ENCODE results near the gene CCNYL1. TPM values are rescaled to one million over a fixed set of nuclear protein-coding genes. Genes with fewer than 3 reads are reported as not detected.

The CCNYL1 gene
- total RNA-seq, 1 donor from 2014 or later = 25.7 TPM

DNA sequence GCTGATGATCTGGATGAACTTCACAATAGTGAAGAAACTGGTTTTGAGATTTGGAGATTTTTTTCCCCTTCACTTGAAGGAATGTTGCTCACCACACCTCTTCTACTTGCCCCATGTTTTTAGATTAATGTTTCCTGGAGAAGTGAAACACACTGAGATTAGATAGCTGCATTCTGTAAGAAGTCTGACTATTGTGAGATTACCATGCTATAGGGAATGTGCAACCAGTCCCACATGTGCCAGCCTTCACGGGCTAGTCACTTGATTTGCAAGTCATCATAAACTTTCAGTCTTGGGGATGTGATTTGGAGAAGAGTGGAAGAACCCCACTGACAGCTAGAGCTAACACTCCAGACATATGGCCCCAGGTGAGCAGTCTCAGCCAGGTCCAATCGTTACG, 7.4 kb upstream of the CCNYL1 start:
- Histone ChIP-seq H3K9me3 (no peaks in the 10 kb centered on the region), H3K4me3 (no peak overlapping the region), H3K27me3 (no peaks in the 10 kb centered on the region), H3K4me1 (no peaks in the 10 kb centered on the region), H3K36me3 (no peaks in the 10 kb centered on the region), H3K27ac (no peak overlapping the region)
- DNase-seq = no peak
- intact Hi-C loops (cut with DNase I) = no loop called here
- no peak for ATAC-seq
- TF ChIP-seq, protein P1, sequence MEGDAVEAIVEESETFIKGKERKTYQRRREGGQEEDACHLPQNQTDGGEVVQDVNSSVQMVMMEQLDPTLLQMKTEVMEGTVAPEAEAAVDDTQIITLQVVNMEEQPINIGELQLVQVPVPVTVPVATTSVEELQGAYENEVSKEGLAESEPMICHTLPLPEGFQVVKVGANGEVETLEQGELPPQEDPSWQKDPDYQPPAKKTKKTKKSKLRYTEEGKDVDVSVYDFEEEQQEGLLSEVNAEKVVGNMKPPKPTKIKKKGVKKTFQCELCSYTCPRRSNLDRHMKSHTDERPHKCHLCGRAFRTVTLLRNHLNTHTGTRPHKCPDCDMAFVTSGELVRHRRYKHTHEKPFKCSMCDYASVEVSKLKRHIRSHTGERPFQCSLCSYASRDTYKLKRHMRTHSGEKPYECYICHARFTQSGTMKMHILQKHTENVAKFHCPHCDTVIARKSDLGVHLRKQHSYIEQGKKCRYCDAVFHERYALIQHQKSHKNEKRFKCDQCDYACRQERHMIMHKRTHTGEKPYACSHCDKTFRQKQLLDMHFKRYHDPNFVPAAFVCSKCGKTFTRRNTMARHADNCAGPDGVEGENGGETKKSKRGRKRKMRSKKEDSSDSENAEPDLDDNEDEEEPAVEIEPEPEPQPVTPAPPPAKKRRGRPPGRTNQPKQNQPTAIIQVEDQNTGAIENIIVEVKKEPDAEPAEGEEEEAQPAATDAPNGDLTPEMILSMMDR (IDR thresholded peaks at IDR 0.05) = no peak

DNA sequence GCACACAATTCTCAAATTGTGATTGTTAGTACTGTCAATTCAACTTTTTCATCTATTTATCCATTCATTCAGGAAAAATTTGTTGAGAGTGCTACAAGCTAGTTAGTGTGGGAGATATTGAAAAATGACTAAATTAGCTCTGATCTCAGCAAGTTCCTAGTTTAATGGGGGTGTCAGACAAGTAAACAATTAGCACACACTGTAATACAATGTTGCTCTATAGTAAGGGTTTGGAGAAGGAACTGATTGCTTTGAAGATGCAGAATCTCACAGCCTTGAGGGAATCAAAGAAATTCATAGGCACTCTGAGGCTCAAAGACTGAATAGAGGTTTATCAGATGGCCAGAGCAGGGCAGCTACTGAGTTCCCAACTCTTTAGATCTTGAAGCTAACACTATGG, 6.8 kb upstream of the CCNYL1 start:
- ATAC-seq (no peak), DNase-seq (no peak)
- no peak overlapping the region for H3K27ac ChIP-seq
- TF ChIP-seq, protein P1 (IDR thresholded peaks at IDR 0.05) = no peak
- no peaks in the 10 kb centered on the region for H3K36me3 ChIP-seq
- no peaks in the 10 kb centered on the region for H3K27me3 ChIP-seq
- no peaks in the 10 kb centered on the region for H3K9me3 ChIP-seq
- H3K4me3 ChIP-seq = no peak overlapping the region
- intact Hi-C loops (cut with DNase I) = no loop called here
- no peaks in the 10 kb centered on the region for H3K4me1 ChIP-seq

DNA sequence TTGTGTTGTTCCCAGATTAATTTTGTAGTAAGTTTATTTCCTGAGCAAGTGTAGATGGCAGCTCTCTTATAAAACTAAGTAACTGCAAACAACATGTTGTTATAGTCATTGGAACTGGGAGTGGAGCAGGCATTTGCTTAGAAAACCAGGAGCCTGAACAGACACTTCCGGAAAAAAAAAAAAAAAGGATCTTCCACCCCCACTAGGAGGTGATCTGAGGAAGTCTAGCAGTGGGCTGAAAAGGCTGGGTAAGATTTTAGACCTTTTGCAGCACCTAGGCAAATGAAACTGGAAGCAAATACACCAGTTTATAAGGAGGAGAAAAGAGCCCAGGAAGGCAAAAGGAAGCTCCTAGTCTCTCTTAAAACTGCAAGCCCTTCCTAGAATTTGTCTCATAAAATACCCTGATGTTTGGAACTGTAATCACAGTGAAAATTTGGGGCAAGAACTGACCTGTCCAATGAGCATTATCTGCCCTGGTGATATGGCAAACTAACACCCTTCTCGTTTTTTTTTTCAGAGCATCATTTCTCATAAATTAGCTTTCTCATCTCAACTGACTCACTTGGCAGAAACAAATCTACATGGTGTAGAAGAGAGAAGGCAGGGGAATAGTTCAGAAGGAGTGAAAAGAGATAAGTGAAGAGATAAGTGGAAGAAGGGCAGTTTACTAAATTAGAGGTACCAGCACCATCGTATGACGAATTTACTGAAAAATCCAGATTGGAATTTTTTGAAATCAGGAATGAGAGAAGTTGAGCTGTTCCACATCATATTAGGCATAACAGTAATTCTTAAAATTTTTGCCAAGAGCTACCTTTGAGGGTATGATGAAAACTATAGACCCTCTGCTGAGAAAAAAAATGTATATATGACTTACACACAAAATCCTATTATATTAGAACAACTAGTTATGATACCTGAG, 4.2 kb upstream of the CCNYL1 start:
- intact Hi-C loops (cut with DNase I) = no loop called here
- H3K36me3 ChIP-seq = no peaks in the 10 kb centered on the region
- peaks cover 6% of the 10 kb centered on the region for H3K4me1 ChIP-seq
- no peak overlapping the region for H3K27ac ChIP-seq
- ATAC-seq (no peak), DNase-seq (no peak)
- H3K27me3 ChIP-seq = no peaks in the 10 kb centered on the region
- no peaks in the 10 kb centered on the region for H3K9me3 ChIP-seq
- no peak overlapping the region for H3K4me3 ChIP-seq
- TF ChIP-seq, protein P1 (IDR thresholded peaks at IDR 0.05) = no peak

DNA sequence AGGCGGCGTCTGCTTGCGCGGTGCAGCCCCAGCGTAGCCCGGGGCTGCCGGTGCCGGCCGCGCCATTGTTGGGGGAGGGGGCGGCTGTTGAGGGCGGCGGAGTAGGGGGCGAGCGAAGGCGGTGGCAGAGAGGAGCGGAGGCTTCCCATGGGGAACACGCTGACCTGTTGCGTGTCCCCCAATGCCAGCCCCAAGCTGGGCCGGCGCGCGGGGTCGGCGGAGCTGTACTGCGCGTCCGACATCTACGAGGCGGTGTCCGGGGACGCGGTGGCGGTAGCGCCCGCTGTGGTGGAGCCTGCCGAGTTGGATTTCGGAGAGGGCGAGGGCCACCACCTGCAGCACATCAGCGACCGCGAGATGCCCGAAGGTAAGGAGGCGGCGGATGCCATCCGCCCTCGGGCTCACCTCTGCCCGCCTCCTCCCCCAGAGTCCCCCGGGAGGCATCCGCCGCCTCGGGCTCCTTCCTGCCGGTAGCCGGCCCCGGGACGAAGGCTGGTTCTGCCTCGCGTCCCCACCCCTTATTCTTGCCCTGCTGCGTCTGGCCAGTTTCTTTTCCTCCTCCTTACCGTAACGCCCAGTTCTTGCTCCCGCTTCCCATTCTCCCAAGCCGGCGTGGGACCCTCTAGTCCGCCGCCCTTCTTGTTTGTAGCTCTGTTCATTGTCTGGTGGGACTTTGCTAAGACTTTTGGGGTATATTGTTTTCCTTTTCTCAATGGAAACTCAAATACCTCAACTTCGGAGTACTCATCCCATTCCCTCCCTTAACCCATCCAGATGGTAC, 500 bp downstream of the CCNYL1 start:
- Histone ChIP-seq H3K36me3 (peaks cover 4% of the 10 kb centered on the region), H3K27ac (peak overlapping the region; percentile 86), H3K4me3 (peak overlapping the region; percentile 99), H3K27me3 (no peaks in the 10 kb centered on the region), H3K4me1 (peaks cover 20% of the 10 kb centered on the region), H3K9me3 (no peaks in the 10 kb centered on the region)
- ATAC-seq (peak; percentile 38), DNase-seq (no peak)
- intact Hi-C loops (cut with DNase I) = no loop called here
- TF ChIP-seq, protein P1 (IDR thresholded peaks at IDR 0.05) = no peak

DNA sequence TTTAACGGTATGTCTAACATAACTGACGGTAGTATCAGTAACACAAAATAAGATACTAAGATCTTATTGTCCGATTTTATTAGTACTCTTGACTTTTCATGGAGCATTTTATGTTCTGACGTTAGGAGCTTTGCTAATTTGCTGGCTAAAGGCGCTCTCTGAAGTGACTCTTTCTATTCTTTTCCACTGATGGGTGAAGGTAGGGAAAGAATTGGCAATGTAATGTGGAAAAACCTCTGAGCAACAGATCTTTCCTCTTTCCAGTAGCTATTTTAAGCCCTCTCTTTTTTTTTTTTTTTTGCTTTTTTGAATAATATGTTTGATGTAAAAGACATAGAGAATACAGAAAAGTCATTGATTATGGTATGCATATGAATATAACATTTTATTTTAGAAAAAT, 4.6 kb downstream of the CCNYL1 start:
- DNase-seq (no peak), ATAC-seq (no peak)
- Histone ChIP-seq H3K4me3 (no peak overlapping the region), H3K9me3 (no peaks in the 10 kb centered on the region), H3K27ac (no peak overlapping the region), H3K27me3 (no peaks in the 10 kb centered on the region), H3K4me1 (peaks cover 13% of the 10 kb centered on the region), H3K36me3 (peaks cover 4% of the 10 kb centered on the region)
- intact Hi-C loops (cut with DNase I) = no loop called here
- TF ChIP-seq, protein P1 (IDR thresholded peaks at IDR 0.05) = no peak
